ENCODE measurements around the gene MTARC2.

- TF ChIP-seq, protein P1, sequence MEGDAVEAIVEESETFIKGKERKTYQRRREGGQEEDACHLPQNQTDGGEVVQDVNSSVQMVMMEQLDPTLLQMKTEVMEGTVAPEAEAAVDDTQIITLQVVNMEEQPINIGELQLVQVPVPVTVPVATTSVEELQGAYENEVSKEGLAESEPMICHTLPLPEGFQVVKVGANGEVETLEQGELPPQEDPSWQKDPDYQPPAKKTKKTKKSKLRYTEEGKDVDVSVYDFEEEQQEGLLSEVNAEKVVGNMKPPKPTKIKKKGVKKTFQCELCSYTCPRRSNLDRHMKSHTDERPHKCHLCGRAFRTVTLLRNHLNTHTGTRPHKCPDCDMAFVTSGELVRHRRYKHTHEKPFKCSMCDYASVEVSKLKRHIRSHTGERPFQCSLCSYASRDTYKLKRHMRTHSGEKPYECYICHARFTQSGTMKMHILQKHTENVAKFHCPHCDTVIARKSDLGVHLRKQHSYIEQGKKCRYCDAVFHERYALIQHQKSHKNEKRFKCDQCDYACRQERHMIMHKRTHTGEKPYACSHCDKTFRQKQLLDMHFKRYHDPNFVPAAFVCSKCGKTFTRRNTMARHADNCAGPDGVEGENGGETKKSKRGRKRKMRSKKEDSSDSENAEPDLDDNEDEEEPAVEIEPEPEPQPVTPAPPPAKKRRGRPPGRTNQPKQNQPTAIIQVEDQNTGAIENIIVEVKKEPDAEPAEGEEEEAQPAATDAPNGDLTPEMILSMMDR (IDR thresholded peaks at IDR 0.05; ENCODE audit: insufficient read depth, low read length, poor library complexity, severe bottlenecking) = no peak
- no peak for TF ChIP-seq EZH2phosphoT487 (conservative IDR thresholded peaks at IDR 0.05; ENCODE audit: low read length)
These were observed 36.9 kb upstream of the MTARC2 start for GRCh38 chr1:220711056-220711809.
